HEK293 (cell line): ENCODE results near the gene SMIM29.

Source experiments
- ATF2 ChIP-seq: fragments of 450-650 bp; formaldehyde crosslinking; IDR thresholded peaks from 2 replicates; pipeline ENCODE4 v1.5.1; 2016; ENCODE audit warnings: missing biosample characterization, missing genetic modification characterization, low read depth
- BCL11A ChIP-seq: fragments of 450-650 bp; formaldehyde crosslinking; IDR thresholded peaks from 2 replicates; pipeline ENCODE4 v1.5.1; 2016; ENCODE audit warnings: low read depth, missing biosample characterization, missing genetic modification characterization
- FEZF1 ChIP-seq: fragments of 450-650 bp; formaldehyde crosslinking; IDR thresholded peaks from 2 replicates; pipeline ENCODE4 v1.5.1; 2016; ENCODE audit warnings: missing biosample characterization, missing genetic modification characterization
- GLI4 ChIP-seq: fragments of 450-650 bp; formaldehyde crosslinking; IDR thresholded peaks from 2 replicates; pipeline ENCODE4 v1.5.1; 2016; ENCODE audit warnings: missing biosample characterization, missing genetic modification characterization
- HIC1 ChIP-seq: fragments of 450-650 bp; formaldehyde crosslinking; IDR thresholded peaks from 2 replicates; pipeline ENCODE4 v1.5.1; 2016; ENCODE audit warnings: missing biosample characterization, missing genetic modification characterization
- IKZF3 ChIP-seq: fragments of 450-650 bp; IDR thresholded peaks from 2 replicates; pipeline ENCODE4 v1.5.0; 2018; ENCODE audit warnings: missing biosample characterization, mild to moderate bottlenecking, missing genetic modification characterization, moderate library complexity
- REST ChIP-seq: fragments of 450-650 bp; formaldehyde crosslinking; IDR thresholded peaks from 2 replicates; pipeline ENCODE4 v1.5.1; 2016; ENCODE audit warnings: missing biosample characterization, missing genetic modification characterization
- SCRT1 ChIP-seq: fragments of 450-650 bp; formaldehyde crosslinking; IDR thresholded peaks from 2 replicates; pipeline ENCODE4 v1.5.1; 2016; ENCODE audit warnings: missing biosample characterization, missing genetic modification characterization, borderline replicate concordance
- ZBTB10 ChIP-seq: fragments of 450-650 bp; formaldehyde crosslinking; IDR thresholded peaks from 2 replicates; pipeline ENCODE4 v1.5.1; 2016; ENCODE audit warnings: missing biosample characterization, missing genetic modification characterization
- ZBTB26 ChIP-seq: fragments of 450-650 bp; formaldehyde crosslinking; optimal IDR thresholded peaks from 2 replicates; pipeline ENCODE3; 2016; ENCODE audit warnings: missing biosample characterization, mild to moderate bottlenecking, missing genetic modification characterization
- ZNF132 ChIP-seq: fragments of 450-650 bp; formaldehyde crosslinking; IDR thresholded peaks from 2 replicates; pipeline ENCODE4 v1.5.1; 2017; ENCODE audit warnings: missing biosample characterization, missing genetic modification characterization, borderline replicate concordance
- ZNF146 ChIP-seq: fragments of 450-650 bp; formaldehyde crosslinking; IDR thresholded peaks from 2 replicates; pipeline ENCODE4 v1.5.1; 2016; ENCODE audit warnings: missing biosample characterization, missing genetic modification characterization
- ZNF266 ChIP-seq: fragments of 450-650 bp; formaldehyde crosslinking; IDR thresholded peaks from 2 replicates; pipeline ENCODE4 v1.5.1; 2016; ENCODE audit warnings: missing biosample characterization, missing genetic modification characterization, low read depth
- ZNF311 ChIP-seq: fragments of 450-650 bp; formaldehyde crosslinking; IDR thresholded peaks from 2 replicates; pipeline ENCODE4 v1.5.1; 2017; ENCODE audit warnings: missing biosample characterization, missing genetic modification characterization, borderline replicate concordance
- ZNF513 ChIP-seq: fragments of 450-650 bp; IDR thresholded peaks from 2 replicates; pipeline ENCODE4 v1.5.1; 2018; ENCODE audit warnings: missing biosample characterization, missing genetic modification characterization
- ZNF555 ChIP-seq: fragments of 450-650 bp; formaldehyde crosslinking; conservative IDR thresholded peaks from 2 replicates; pipeline ENCODE4 v1.5.1; 2017; ENCODE audit warnings: missing biosample characterization, mild to moderate bottlenecking, missing genetic modification characterization, inconsistent platforms
- ZNF558 ChIP-seq: fragments of 450-650 bp; formaldehyde crosslinking; IDR thresholded peaks from 2 replicates; pipeline ENCODE4 v1.5.1; 2016; ENCODE audit warnings: missing biosample characterization, missing genetic modification characterization
- ZNF571 ChIP-seq: fragments of 450-650 bp; formaldehyde crosslinking; IDR thresholded peaks from 2 replicates; pipeline ENCODE4 v1.5.0; 2017; ENCODE audit warnings: missing biosample characterization, missing genetic modification characterization
- ZNF654 ChIP-seq: fragments of 450-650 bp; formaldehyde crosslinking; IDR thresholded peaks from 2 replicates; pipeline ENCODE4 v1.5.1; 2016; ENCODE audit warnings: low read depth, missing biosample characterization, missing genetic modification characterization
- ZNF747 ChIP-seq: fragments of 450-650 bp; formaldehyde crosslinking; IDR thresholded peaks from 2 replicates; pipeline ENCODE4 v1.5.1; 2016; ENCODE audit warnings: missing biosample characterization, missing genetic modification characterization
- ZNF785 ChIP-seq: fragments of 450-650 bp; formaldehyde crosslinking; IDR thresholded peaks from 2 replicates; pipeline ENCODE4 v1.5.1; 2016; ENCODE audit warnings: missing biosample characterization, missing genetic modification characterization
- ZNF792 ChIP-seq: fragments of 450-650 bp; formaldehyde crosslinking; IDR thresholded peaks from 2 replicates; pipeline ENCODE4 v1.5.1; 2016; ENCODE audit warnings: missing biosample characterization, missing genetic modification characterization

Gene SMIM29

GRCh38 chr6:34248727-34249468 lies at the start of gene SMIM29 (continued):
- TF ChIP-seq REST (tag by site-specific recombination) (0 out of 2 replicates have a peak, but pooled peaks have one; percentile 38), ZNF555 (tag by site-specific recombination) (no peak), SCRT1 (no peak), ZNF785 (tag by site-specific recombination) (no peak), ZNF558 (no peak), FEZF1 (tag by site-specific recombination) (no peak), ZBTB10 (tag by site-specific recombination) (peak; percentile 79), ZNF266 (no peak), ZNF792 (peak; percentile 39; the same call in 1 of the 2 replicates), ZNF571 (tag by site-specific recombination) (no peak), GLI4 (peak; percentile 76; the same call in 1 of the 2 replicates), ZNF654 (tag by site-specific recombination) (peak; percentile 43), ZNF311 (tag by site-specific recombination) (no peak), ZNF513 (tag by site-specific recombination) (no peak), ZNF146 (peak; percentile 12; the same call in 1 of the 2 replicates), ZNF132 (no peak), HIC1 (tag by site-specific recombination) (peak; percentile 95), ZNF747 (tag by site-specific recombination) (no peak), ATF2 (tag by site-specific recombination) (no peak), ZBTB26 (peak; percentile 81), BCL11A (tag by site-specific recombination) (peak; percentile 98), IKZF3 (peak; percentile 67)
